Peyer's patch (tissue), 4 donors: Measurements from ENCODE around the gene UGT2B11. TPM values are rescaled to one million over a fixed set of nuclear protein-coding genes. Genes with fewer than 3 reads are reported as not detected.
"Not testable (repeated sequence)": the region's sequence is repeated elsewhere in the genome, so short reads cannot be mapped to it uniquely, and the experiment has no call there.

Source experiments
- DNase-seq, 3 donors: peaks; one replicate each; pipeline ENCODE4 v3.0.0-alpha.2; 2017 to 2019
- H3K27ac ChIP-seq, 4 donors: fragments of 200-600 bp; sonication (generic); one replicate each; pipeline ENCODE4 v1.5.1; 2016 to 2019
- H3K27me3 ChIP-seq, 2 donors: fragments of 200-600 bp; sonication (generic); one replicate each; pipeline ENCODE4 v1.5.1; 2019
- H3K36me3 ChIP-seq, 3 donors: fragments of 200-600 bp; sonication (generic); one replicate each; pipeline ENCODE4 v1.5.1; 2016 to 2019
- H3K4me1 ChIP-seq, 4 donors: fragments of 200-600 bp; sonication (generic); one replicate each; pipeline ENCODE4 v1.5.1; 2016 to 2019
- H3K4me3 ChIP-seq, 4 donors: fragments of 200-600 bp; sonication (generic); 1 replicate in 3 of 4; 2 replicates in 1 of 4; pipeline ENCODE4 v1.5.1; 2016 to 2019; ENCODE audit warnings: mild to moderate bottlenecking in 1 of 4
- H3K9me3 ChIP-seq, 4 donors: fragments of 200-600 bp; sonication (generic); one replicate each; pipeline ENCODE4 v1.5.1; 2016 to 2019; ENCODE audit warnings: mild to moderate bottlenecking in 1 of 4
- CTCF ChIP-seq, 6 experiments: fragments of 450-650 bp in 4 of 6; fragments of 200-600 bp in 2 of 6; sonication (generic) in 1 of 6; IDR thresholded peaks; one replicate each; pipeline ENCODE4 v1.5.1; 2017 to 2019; ENCODE audit warnings: antibody characterized with exemption in 6 of 6, mild to moderate bottlenecking in 3 of 6, moderate library complexity in 1 of 6
- POLR2A ChIP-seq, 2 donors: fragments of 450-650 bp; IDR thresholded peaks; one replicate each; pipeline ENCODE4 v1.5.1; 2017; ENCODE audit warnings: antibody characterized with exemption in 2 of 2, mild to moderate bottlenecking in 2 of 2, moderate library complexity in 2 of 2
- total RNA-seq, 4 donors: library from RNA; depleted of rRNA; stranded (reverse); fragments of >200 nt; gene quantifications; one replicate each; pipeline ENCODE4 v1.1.0, GENCODE V29; 2016

Gene UGT2B11
- total RNA-seq, 4 donors from 2014 or later = not detected

DNA sequence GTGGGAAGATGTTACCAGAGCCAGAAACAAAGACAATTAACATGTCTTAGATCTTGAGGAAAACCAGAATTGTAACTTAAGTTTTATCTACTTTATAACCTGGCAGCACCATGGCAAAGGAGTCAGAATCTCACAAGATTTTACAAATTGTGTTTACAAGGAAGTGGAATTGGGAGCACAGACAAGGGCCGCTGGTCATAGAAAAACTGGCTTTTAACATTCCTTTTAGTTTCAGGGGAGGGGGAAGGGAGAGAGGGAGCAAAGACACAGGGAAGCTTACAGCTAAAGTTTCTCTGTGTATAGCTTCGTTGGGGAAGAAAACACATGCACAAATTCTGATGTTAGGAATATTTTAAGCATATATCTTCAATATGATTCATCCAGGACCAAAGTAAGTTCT, 10.3 kb upstream of the UGT2B11 start:
- DNase-seq = no peak
- Histone ChIP-seq H3K4me1 (no peaks in the 10 kb centered on the region), H3K27ac (no peak overlapping the region), H3K9me3 (no peaks in the 10 kb centered on the region), H3K36me3 (no peaks in the 10 kb centered on the region), H3K27me3 (no peaks in the 10 kb centered on the region), H3K4me3 (no peak overlapping the region)
- TF ChIP-seq CTCF (IDR thresholded peaks at IDR 0.05) = no peak
- TF ChIP-seq POLR2A (IDR thresholded peaks at IDR 0.05) = no peak

GRCh38 chr4:69223277-69223676, 8.7 kb upstream of the UGT2B11 start:
- not testable (repeated sequence) for H3K4me1 ChIP-seq, H3K36me3 ChIP-seq, H3K9me3 ChIP-seq, H3K27me3 ChIP-seq, H3K4me3 ChIP-seq, DNase-seq, H3K27ac ChIP-seq

GRCh38 chr4:69218491-69218890, 3.9 kb upstream of the UGT2B11 start:
- not testable (repeated sequence) for DNase-seq, H3K36me3 ChIP-seq, H3K9me3 ChIP-seq, H3K27me3 ChIP-seq, H3K27ac ChIP-seq, H3K4me1 ChIP-seq, H3K4me3 ChIP-seq

GRCh38 chr4:69210911-69211310, 3.6 kb downstream of the UGT2B11 start:
- Histone ChIP-seq H3K9me3 (no peaks in the 10 kb centered on the region), H3K27ac (no peak overlapping the region), H3K4me3 (no peak overlapping the region), H3K36me3 (no peaks in the 10 kb centered on the region), H3K4me1 (no peaks in the 10 kb centered on the region), H3K27me3 (no peaks in the 10 kb centered on the region)
- DNase-seq = no peak
- TF ChIP-seq CTCF (IDR thresholded peaks at IDR 0.05) (no peak), POLR2A (IDR thresholded peaks at IDR 0.05) (no peak)

DNA sequence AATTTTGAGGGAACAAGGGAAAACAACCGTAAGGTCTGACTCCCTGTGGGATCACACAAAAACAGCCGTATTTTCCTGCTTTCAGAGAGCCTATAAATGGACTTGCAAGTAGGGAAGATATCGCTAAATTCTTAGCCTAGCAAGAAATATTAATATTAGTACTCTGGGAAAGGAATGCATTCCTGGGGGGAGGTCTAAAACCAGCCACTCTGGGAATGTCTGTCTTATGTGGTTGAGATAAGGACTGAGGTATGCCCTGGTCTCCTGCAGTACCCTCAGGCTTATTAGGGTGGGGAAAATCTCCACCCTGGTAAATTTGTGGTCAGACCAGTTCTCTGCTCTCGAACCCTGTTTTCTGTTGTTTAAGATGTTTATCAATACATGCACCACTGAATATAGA, 16.0 kb downstream of the UGT2B11 start:
- not testable (repeated sequence) for DNase-seq, H3K27ac ChIP-seq, H3K36me3 ChIP-seq, H3K4me3 ChIP-seq, H3K4me1 ChIP-seq, H3K9me3 ChIP-seq, H3K27me3 ChIP-seq

GRCh38 chr4:69196209-69196965, 18.2 kb downstream of the UGT2B11 start:
- no peaks in the 10 kb centered on the region for H3K9me3 ChIP-seq
- no peaks in the 10 kb centered on the region for H3K27me3 ChIP-seq
- TF ChIP-seq POLR2A (IDR thresholded peaks at IDR 0.05) (no peak), CTCF (IDR thresholded peaks at IDR 0.05) (no peak)
- DNase-seq = no peak
- no peak overlapping the region for H3K27ac ChIP-seq
- no peak overlapping the region for H3K4me3 ChIP-seq
- H3K36me3 ChIP-seq = no peaks in the 10 kb centered on the region
- no peaks in the 10 kb centered on the region for H3K4me1 ChIP-seq

GRCh38 chr4:69194166-69194565, 20.4 kb downstream of the UGT2B11 start:
- no peaks in the 10 kb centered on the region for H3K27me3 ChIP-seq
- no peaks in the 10 kb centered on the region for H3K9me3 ChIP-seq
- no peaks in the 10 kb centered on the region for H3K36me3 ChIP-seq
- TF ChIP-seq CTCF (IDR thresholded peaks at IDR 0.05) (no peak), POLR2A (IDR thresholded peaks at IDR 0.05) (no peak)
- no peaks in the 10 kb centered on the region for H3K4me1 ChIP-seq
- DNase-seq = no peak
- H3K27ac ChIP-seq = no peak overlapping the region
- no peak overlapping the region for H3K4me3 ChIP-seq

- not testable (repeated sequence) for H3K4me3 ChIP-seq, H3K4me1 ChIP-seq, DNase-seq, H3K36me3 ChIP-seq, H3K9me3 ChIP-seq, H3K27me3 ChIP-seq, H3K27ac ChIP-seq
Measured at GRCh38 chr4:69191905-69192304, 22.6 kb downstream of the UGT2B11 start.

DNA sequence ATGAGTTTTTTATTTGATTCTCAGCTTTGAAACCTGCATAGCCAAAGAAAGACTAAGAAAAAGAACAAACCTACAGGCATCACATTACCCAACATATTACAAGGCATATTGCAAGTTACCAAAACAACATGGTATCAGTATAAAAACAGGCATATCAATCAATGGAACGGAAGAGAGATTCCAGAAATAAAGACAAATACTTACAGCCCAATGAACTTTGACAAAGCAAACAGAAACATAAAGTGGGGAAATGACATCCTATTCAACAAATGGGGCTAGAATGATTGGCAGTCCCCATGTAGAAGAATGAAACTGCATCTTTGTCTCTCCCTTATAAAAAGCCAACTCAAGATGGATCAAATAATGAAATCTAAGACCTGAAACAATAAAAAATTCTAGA, 23.9 kb downstream of the UGT2B11 start:
- H3K4me1 ChIP-seq, H3K27me3 ChIP-seq, DNase-seq, H3K9me3 ChIP-seq, H3K4me3 ChIP-seq, H3K36me3 ChIP-seq, H3K27ac ChIP-seq: not testable (repeated sequence)

DNA sequence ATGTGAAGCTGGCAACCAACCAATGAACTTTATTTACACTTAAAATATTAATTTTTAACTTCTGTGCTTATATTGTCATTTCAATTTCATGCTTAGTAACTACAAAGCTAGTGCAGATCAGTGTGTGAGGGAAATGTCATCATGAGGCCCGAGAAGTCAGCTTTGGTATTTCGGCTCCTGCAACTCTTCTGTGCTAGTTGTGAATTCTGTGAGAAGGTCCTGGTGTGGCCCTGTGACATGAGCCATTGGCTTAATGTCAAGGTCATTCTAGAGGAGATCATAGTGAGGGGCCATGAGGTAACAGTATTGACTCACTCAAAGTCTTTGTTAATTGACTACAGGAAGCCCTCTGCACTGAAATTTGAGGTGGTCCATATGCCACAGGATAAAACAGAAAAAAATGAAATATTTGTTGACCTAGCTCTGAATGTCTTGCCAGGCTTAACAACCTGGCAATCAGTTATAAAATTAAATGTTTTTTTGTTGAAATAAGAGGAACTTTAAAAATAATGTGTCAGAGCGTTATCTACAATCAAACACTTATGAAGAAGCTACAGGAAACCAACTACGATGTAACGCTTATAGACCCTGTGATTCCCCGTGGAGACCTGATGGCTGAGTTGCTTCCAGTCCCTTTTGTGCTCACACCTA, 32.9 kb downstream of the UGT2B11 start:
- H3K4me3 ChIP-seq, DNase-seq, H3K4me1 ChIP-seq, H3K27me3 ChIP-seq, H3K27ac ChIP-seq, H3K36me3 ChIP-seq, H3K9me3 ChIP-seq: not testable (repeated sequence)

DNA sequence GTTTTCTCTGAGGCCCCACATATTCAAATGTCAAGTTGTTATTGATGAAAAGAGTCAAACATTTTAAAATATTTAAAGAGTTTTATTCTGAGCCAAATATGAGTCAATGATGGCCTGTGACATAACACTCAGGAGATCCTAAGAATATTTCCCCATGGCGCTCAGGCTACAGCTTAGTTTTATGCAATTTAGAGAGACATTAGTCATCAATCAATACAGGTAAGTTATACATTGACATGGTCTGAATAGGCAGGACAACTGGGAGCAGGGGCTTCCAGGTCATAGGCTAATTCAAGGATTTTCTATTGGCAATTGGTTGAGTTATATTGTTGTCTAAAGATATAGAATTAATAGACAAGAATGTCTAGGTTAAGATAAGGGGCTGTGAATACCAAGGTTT, 34.7 kb downstream of the UGT2B11 start:
- not testable (repeated sequence) for H3K9me3 ChIP-seq, H3K4me3 ChIP-seq, DNase-seq, H3K27me3 ChIP-seq, H3K36me3 ChIP-seq, H3K4me1 ChIP-seq, H3K27ac ChIP-seq
